CD4-positive, alpha-beta T cell treated with Interleukin-4 for 4 hours (primary cell): ENCODE data around the gene ADD3.
"Not testable (repeated sequence)": the region's sequence is repeated elsewhere in the genome, so short reads cannot be mapped to it uniquely, and the experiment has no call there.

Experiments used
- DNase-seq: peaks from one replicate; pipeline ENCODE4 v3.0.0-alpha.2; 2020

The ADD3 gene

DNA sequence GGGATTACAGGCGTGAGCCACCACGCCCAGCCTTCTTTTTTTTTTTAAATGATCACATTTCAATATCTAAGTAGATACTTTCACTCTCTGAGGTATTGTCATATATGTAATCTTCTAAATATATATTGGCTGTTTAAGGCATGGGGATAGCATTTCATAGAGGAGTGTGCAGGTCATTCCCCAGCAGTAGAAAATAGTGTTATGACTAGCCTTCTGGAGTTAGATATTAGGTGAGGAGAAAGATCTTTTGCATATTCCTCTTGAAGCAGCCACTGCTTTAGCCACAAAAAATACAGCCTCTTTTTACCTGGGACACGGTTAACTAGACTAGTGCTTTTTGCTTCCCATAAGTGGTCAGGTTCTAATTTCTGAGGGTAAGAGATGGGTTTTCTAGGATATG lies 28.9 kb downstream of the ADD3 start:
- DNase-seq = no peak

DNA sequence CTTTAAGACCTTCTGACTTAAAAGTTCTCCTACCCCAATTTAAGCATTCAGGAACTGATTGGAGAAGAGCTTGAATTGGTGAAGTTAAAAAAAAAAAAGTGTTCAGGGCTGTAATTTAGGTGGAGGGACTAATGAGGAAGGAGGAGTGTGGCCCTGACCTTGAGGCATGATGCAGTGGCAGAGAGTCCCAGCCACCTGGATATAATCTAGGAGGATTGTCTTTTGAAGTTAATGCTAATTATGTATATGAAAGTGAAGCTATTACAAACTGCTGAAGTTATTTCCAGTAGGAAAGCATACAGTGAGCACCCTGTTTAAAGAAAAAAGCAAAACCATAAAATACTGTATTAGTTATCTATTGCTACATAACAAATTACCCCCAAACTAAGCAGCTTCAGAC lies 31.5 kb downstream of the ADD3 start:
- no peak for DNase-seq

DNA sequence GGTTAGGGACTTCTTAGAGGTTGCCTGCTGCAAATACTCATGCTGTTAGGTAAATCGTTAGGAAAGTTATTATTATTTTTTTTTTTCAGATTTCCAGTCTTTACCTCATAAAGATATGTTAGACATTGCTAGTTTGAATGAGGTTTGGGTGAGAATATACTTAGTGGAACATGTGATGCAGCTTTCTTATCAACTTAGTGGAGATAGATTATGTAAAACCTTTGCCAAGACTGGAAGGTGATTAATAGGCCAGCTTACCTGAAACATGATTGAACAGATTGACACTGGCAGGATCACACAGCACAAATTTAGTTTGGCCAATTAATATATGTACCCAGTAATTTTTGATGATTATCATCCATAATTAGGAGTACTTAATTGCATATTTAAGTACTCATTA lies 32.3 kb downstream of the ADD3 start:
- DNase-seq = no peak

DNA sequence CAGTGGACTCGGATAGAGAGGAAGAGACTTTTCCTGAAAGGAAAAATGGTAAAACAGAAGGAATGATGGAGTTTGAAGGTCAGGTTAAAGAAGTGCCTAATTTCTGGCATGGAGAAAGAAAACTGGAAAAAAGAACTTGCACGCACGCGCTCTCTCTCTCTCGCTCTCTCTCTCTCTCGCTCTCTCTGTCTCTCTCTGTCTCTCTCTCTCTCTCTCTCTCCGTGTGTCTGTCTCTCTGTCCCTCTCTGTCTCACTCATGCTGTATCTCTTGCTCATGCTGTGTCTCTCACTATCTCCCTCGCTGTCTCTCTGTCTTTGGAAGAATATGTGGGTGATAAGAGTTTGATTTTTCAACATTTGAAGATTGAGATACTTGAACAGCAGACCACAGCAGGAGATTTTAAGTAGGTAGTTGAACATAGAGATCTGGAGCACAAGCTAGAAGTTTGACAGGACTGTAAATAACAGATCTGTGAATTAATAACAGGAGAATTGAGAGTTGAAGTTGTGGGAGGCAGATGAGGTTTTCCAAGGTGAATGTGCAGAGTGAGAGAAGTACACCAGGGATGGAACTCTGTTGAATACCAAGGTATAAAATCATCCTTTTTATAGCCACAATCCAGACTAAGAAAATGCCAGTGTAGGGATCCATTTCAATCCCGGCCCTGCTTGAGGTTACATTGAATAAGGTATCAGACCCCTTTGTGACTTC lies 33.1 kb downstream of the ADD3 start:
- no peak for DNase-seq

GRCh38 chr10:110041479-110041829 lies 33.7 kb downstream of the ADD3 start:
- no peak for DNase-seq

DNA sequence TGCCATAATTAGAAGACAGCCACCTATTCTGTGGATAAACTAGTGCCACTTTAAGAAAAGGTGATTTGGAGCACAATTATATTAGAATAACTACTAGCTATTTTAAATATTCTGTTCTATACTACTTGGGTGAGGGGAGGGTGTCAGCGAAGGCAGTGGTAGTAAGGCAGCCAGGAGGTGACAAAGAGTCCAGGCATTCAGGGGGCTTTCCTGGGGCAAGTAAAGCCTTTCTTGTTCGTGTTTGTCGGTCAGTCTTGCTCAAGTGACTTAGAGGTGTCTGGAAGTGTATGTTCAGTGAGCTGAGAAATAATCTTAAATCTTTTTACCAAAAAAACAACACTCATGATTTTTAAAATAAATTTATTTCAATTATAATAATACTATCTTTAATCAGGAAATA lies 34.4 kb downstream of the ADD3 start:
- DNase-seq = no peak

- DNase-seq = no peak
Measured at GRCh38 chr10:110042891-110043290, 35.1 kb downstream of the ADD3 start.

GRCh38 chr10:110044681-110045080 lies 36.9 kb downstream of the ADD3 start:
- no peak for DNase-seq

DNA sequence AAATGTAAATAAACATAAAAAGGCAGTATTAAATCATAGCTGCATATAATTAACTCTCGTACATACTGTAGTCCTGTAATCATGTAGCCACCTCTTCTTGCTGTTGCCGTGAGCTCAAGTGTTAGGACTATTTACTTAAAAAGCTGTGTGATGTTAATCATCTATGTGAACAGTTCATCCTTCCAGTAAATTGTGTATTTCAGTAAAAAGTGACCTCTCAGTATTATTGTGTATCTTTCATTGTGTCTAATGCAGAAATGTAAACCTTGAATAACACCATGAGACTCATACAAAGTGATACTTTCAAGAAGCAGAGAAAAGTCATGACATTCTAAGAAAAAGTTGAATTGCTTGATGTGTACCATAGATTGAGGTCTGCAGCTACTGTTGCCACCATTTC lies 38.0 kb downstream of the ADD3 start:
- DNase-seq = no peak

GRCh38 chr10:110048145-110048544 lies 40.4 kb downstream of the ADD3 start:
- not testable (repeated sequence) for DNase-seq

- no peak for DNase-seq
Measured at GRCh38 chr10:110048781-110049180, 41.0 kb downstream of the ADD3 start.

DNA sequence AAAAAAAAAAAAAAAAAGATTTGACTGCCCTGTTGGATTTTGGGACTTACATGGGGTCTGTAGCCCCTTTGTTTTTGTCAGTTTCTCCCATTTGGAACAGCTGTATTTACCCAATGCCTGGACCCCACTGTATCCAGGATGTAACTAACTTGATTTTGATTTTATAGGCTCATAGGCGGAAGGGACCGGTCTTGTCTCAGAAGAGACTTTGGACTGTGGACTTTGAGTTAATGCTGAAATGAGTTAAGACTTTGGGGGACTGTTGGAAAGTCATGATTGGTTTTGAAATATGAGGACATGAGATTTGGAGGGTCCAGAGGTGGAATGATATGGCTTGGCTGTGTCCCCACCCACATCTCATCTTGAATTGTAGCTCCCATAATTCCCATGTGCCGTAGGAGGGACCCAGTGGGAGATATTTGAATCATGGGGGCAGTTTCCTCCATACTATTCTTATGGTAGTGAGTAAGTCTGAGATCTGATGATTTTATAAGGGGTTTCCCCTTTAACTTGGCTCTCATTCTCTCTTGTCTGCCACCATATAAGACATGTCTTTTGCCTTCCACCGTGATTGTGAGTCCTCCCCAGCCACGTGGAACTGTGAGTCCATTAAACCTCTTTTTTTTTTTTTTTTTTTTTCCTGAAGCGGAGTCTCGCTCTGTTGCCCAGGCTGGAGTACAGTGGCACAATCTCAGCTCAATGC lies 42.3 kb downstream of the ADD3 start:
- not testable (repeated sequence) for DNase-seq

DNA sequence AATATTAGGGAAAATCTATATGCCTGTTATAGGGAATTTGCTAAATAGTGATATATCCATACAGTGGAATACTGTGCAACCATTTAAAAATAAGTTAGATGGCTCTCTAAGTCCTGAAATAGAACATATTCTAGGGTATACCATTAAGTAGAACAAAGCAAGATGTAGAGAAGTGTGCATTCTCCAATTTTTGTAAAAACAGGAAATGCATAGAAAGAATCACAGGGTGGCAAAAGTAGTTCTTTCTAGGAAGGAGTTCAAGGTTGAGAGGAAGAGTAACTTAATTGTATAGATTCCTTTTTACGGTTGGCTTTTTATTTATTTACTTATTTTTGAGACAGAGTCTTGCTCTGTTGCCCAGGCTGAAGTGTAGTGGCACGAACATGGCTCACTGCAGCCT lies 43.7 kb downstream of the ADD3 start:
- no peak for DNase-seq

DNA sequence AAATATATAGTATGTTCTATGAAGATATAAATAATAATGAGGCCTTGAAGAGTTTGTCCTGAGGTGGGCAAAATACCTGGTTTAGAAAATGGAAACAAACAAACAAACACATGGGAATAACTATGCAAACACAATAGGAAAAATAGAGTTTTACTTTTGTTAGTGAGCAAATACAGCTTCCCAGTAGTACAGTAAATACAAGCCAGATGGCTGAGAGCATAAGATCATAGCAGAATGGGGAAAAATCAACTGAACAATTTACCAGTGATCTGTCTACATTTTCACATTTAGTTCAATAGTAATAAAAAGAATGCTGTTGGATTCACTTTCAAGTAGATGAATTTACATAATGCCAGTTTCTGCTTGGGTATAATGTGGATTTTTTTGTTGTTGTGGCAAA lies 45.1 kb downstream of the ADD3 start:
- no peak for DNase-seq

GRCh38 chr10:110056822-110057221 lies 49.0 kb downstream of the ADD3 start:
- no peak for DNase-seq

DNA sequence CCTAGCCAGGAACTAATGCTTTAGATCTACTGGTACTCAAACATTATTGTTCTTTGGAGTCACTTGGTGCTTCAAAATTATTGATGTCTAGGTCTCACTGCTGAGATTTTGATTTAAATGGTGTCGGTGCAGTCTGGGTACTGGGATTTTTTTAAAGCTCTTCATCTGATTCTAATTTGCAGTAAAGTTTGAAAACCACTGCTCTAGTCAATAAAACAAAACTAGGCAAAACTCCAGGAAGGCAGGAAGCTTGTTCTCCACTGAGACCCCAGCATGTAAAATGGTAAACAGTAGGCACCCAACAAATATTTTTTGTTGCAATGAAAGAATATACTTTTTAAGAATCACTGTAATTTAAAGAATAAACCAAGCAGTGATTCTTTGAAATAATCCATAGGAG lies 49.7 kb downstream of the ADD3 start:
- DNase-seq = no peak

- no peak for DNase-seq
Measured at GRCh38 chr10:110058212-110058611, 50.4 kb downstream of the ADD3 start.

DNA sequence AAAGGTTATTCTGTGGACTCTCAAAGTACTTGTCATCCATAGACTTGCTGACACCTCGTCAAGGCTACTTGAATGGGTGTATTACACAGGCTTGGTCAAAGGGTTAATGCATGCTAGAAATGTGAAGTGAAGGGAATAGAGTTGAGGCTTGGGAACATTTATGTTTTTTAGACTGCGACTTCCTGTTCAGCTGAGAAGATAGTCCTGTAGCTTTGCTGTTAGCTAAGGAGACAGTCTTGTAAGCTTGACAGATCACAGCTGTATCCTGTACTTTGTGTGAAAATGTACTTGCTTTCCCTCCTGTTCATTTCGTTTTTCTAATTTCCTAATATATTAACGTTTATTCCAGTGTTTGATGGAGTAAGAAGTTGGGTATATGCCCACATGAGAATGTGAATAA lies 52.1 kb downstream of the ADD3 start:
- DNase-seq = no peak

DNA sequence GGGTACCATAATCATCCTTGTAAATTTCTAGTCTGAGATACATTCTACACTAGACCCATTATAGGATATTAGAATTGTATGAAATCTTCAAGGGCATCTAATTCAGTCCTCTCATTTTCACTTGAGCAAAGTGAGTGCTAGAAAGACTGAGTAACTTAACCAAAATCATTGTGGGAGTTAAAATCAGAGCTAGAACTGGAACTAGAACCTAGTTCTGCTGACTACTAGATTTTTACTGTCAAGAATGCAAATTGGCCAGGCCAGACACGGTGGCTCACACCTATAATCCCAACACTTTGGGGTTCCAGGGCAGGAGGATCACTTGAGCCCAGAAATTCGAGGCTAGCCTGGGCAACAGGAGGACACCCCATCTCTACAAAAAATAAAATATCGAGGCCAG lies 53.9 kb downstream of the ADD3 start:
- DNase-seq = no peak

- DNase-seq = no peak
Measured at GRCh38 chr10:110065269-110065668, 57.5 kb downstream of the ADD3 start.

DNA sequence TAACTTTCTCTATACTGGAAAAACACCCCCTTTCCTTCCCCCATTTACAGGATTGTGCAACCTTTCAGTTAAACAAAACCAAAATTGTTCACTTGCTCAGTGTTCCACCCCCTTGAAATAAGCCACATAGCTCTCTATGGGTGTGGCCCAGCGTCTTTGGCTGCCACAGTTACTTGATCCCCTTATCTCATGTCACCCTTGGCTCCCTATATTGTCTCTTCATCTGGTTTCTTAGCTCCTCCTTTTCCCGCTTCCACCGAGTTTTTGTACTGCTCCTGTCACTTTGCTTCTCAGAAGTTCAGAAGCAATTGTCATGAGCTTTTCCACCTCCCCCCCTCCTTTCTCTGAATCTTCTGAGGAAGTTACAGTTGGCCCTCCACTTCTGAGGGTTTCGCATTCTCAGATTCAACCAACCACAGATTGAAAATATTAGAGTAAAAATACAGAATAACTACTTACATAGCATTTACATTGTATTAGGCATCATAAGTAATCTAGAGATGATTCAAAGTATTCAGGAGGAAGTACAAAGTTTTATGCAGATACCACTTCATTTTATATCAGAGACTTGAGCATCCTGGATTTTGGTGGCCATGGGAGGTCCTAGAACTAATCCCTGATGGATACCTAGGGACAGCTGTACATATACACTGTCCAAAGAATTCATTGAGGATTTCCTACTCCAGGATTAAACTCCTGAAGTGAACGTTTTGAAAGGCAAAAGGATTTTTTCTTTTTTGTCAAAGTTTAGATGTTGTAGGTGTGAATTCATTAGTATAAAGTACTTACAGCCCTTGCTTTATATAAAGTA lies 60.4 kb downstream of the ADD3 start:
- peak; percentile 68 for DNase-seq

DNA sequence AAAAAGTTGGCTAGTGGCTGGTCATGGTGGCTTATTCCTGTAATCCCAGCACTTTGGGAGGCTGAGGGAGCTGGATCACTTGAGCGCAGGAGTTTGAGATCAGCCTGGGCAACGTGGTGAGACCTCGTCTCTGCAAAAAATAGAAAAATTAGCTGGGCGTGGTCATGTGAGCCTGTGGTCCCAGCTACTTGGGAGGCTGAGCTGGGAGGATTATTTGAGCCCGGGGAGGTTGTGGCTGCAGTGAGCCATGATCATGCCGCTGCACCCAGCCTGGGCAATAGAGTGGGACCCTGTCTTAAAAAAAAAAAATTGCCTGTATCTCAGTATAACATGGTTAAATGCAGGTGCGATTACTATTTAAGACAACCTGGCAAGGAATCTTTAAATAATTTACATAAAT lies 61.0 kb downstream of the ADD3 start:
- DNase-seq = no peak

DNA sequence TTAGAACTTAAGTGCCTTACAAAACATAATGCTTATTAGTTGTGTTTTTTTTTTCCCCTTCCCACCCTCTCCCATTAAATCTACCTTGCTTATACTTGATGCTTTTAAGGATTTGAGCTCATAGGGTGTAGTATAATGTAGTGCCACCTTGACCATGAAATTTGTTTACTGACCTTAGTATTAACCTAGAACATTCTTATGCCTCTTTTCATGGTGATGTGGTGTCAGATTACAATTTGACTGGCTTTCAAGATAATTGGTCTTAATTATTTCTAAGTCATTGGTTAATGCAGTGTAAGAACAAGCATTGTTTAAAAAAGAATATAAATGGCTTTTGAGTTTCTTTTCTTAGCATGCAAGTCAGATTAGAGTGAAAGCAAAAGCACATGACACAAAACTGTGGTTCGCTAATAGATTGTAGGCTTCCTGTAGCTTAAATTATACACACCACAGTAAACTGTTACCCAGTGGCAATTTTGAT lies 61.8 kb downstream of the ADD3 start:
- DNase-seq = peak; percentile 62

GRCh38 chr10:110073896-110074295 lies 66.1 kb downstream of the ADD3 start:
- no peak for DNase-seq
